Ramos (cell line): ENCODE measurements around the gene PLPPR2.
"Not testable (repeated sequence)": the region's sequence is repeated elsewhere in the genome, so short reads cannot be mapped to it uniquely, and the experiment has no call there.

ENCODE experiments used
- in situ Hi-C: fragments of 300-500 bp; cut with MboI; formaldehyde crosslinking; loops from one replicate; pipeline ENCODE4 v1.14.3; 2022; ENCODE audit warnings: low sequenced_read_pairs; ENCODE audit not compliant: unreplicated experiment

PLPPR2 gene

GRCh38 chr19:11339254-11340098 is 15.8 kb upstream of the PLPPR2 start, which contains the start of gene RAB3D:
TSS of gene RAB3D (minus strand) at chr19:11339657. CDS start at chr19:11337399, 2,258 bp downstream.
- in situ Hi-C loops = no loop called here

- in situ Hi-C loops = not testable (repeated sequence)
Observed at GRCh38 chr19:11340099-11340467, 15.1 kb upstream of the PLPPR2 start.

- in situ Hi-C loops = no loop called here
Observed at GRCh38 chr19:11342429-11342828, 12.8 kb upstream of the PLPPR2 start.

GRCh38 chr19:11345122-11345803 is 10.0 kb upstream of the PLPPR2 start:
- in situ Hi-C loops = no loop called here

- in situ Hi-C loops = no loop called here
Observed at GRCh38 chr19:11346104-11346940, 8.9 kb upstream of the PLPPR2 start, which contains the start of the genes CCDC159 and TMEM205. TSS of gene CCDC159 (plus strand) at chr19:11346519. CDS start at chr19:11346607, 88 bp downstream. TSS of gene TMEM205 (minus strand) at chr19:11346268. CDS start at chr19:11345619, 649 bp downstream.

GRCh38 chr19:11347546-11348039 is 7.6 kb upstream of the PLPPR2 start:
- in situ Hi-C loops = no loop called here

- in situ Hi-C loops = no loop called here
Observed at GRCh38 chr19:11349171-11349570, 6.1 kb upstream of the PLPPR2 start.

- in situ Hi-C loops = not testable (repeated sequence)
Observed at GRCh38 chr19:11354102-11354501, 1.1 kb upstream of the PLPPR2 start.

GRCh38 chr19:11356074-11356397 is 804 bp downstream of the PLPPR2 start:
- in situ Hi-C loops = no loop called here

- in situ Hi-C loops = no loop called here
Observed at GRCh38 chr19:11356676-11357550, 1.7 kb downstream of the PLPPR2 start.

GRCh38 chr19:11359421-11359820 is 4.2 kb downstream of the PLPPR2 start:
- in situ Hi-C loops = no loop called here

GRCh38 chr19:11361037-11361770 is 6.0 kb downstream of the PLPPR2 start:
- in situ Hi-C loops = no loop called here

- in situ Hi-C loops = no loop called here
Observed at GRCh38 chr19:11361771-11362731, 6.8 kb downstream of the PLPPR2 start.

GRCh38 chr19:11363881-11364280 is 8.6 kb downstream of the PLPPR2 start:
- in situ Hi-C loops = no loop called here

GRCh38 chr19:11364296-11364904 is 9.2 kb downstream of the PLPPR2 start:
- in situ Hi-C loops = no loop called here

GRCh38 chr19:11364935-11365334 is 9.7 kb downstream of the PLPPR2 start:
- in situ Hi-C loops = no loop called here

- in situ Hi-C loops = no loop called here
Observed at GRCh38 chr19:11365557-11366117, 10.4 kb downstream of the PLPPR2 start.
